Measurements from ENCODE around the gene WWC2.
A peak's percentile ranks its signal among the peaks of the same experiment; 100 is the strongest.
"Not testable (repeated sequence)": the region's sequence is repeated elsewhere in the genome, so short reads cannot be mapped to it uniquely, and the experiment has no call there.

WWC2 gene

DNA sequence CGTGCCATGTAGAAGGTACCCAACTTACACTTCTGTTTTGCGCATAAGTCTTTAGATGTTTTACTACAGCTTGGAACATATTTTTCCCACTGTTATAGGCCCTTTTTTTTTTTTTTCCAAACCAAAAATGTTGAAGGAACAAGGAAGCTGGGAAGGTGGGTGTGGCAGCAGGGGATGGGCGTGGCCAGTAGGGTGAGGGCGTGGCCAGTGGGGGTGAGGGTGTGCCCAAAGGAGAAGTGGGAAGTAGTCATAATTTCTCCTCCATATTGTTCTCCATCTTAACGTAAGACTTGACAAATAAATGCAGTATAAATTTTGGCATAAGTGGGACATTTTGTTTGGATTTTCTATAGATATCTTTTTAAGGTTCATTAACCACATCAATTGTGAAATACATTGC, 190.6 kb downstream of the WWC2 start:
- no peak for DNase-seq

DNA sequence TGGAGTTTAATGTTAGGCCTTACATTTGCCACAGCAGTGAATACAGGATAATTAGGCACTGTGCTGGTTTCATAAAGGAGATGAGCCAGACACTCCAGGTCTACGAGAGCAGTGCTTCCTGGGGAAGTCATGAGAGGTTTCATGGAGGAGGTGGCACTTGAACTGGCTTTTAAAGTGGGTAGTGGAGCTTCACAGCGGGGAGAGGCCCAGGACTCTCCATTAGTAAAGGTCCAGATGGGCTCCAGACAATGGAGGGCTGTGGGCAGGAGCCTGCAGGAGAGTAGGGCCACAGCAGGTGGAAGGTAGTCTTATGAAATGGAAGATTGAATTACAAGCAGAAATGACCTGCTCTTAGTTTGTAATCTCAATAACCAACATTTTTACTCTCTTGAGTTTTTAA, 192.0 kb downstream of the WWC2 start:
- no peak for DNase-seq

DNA sequence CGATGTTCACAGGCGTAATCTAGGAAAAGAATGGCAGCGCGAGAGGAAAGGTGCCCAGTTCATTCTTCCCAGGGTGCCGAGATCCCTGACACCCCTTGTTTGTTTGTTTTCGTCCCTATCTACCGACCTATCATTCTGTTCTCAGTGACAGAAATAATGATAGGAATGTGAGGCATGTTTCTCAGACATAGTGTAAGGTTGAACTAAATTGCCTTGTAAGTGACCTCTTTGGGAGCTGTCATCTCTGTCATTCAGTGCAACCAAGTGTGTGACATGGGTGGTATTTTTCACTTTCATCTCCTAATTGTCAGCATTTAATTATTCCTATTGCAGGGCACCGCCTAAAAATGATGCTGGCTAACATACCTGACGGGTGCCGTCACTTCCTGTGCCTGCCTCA, 196.7 kb downstream of the WWC2 start:
- no peak for DNase-seq

DNA sequence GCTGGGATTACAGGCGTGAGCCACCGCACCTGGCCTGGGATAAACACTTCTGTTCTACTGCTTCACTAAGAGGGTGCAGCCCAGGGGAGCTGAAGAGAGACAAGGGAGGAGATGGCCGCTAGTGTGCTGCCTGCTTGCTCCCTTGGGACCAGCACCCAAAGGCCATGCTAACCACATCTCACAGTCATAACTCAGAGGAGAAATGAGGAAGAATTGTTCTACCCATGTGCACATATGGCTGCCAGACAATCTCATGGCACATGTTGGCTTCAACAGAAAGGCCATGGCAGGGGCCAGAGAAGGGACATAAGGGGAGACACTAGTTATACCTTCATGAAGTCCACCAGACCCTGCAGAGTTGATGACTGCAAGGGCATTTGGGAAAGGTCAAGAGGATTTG, 198.6 kb downstream of the WWC2 start:
- no peak for DNase-seq

DNA sequence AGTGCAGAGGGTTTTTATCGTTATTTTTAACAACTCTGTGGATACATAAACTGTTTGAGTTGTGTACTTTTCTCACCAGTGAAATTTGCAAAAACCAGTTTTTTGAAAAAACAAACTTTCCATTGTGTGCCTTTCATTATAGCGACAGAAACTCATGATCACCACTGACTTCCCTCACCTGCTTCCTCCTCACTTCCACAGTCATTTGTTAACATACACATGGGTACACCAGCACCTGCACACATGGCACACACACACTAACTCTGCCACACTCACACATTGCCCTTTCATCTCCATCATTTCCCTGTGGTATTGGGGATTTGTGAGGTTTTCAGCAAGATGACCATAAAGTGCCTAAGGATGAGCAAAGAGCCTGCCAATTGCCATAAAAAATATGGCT, 200.4 kb downstream of the WWC2 start:
- DNase-seq, result no peak

DNA sequence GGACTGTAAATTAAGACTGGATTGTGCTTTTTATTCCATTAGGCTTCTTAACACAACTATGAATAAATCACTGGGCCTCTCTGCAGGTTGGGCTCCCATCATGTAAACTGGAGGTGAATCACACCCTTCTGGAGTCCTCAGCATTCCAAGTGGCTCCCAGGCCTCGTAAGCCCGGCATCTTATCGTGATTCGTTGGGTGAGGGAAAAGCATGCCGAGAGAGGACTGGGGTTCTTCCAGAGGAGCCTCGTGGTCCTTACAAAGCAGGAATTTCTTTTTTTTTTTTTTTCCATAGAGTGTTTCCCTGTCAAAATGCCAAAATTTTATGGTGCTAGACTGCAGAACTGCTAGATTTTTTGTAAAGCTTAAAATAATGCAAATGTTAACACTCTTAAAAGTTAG, 201.0 kb downstream of the WWC2 start:
- DNase-seq, result no peak

DNA sequence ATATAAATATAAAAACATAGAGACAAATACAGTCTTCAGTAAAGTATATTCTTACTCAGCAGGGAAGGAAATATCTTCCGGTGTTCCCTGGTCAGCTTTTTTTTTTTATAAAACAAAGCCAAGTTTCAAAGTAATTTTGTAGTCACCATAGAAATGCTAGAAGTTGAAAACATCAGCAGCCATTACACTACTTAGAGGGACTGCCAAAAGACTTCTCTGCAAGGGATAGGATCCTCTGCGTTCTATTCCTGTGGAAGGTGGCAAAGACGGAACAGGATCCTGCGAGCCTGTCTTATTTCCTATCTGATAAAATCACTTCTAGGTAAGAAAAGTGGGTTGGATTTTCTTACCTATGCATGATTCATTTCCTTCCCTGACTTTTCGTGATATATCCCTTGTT, 201.6 kb downstream of the WWC2 start:
- no peak for DNase-seq

DNA sequence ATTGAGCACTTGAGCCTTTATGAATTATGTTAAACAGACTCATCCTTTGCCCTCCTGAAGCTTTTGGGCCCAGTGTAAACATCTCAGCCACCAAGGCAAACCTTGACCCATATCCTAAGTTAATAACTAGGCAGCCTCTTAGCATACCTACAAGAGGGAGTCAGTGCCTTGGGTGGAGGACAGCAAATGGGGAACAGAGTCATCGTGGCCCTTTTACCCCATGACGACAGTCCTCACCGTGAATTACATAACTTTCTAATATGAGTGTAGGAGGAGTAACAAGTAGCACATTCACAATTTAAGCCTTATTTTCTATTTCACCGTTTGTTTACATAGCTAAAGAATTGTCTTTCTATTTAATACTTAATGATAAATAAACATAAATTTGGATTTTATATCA, 204.2 kb downstream of the WWC2 start:
- DNase-seq, result no peak

DNA sequence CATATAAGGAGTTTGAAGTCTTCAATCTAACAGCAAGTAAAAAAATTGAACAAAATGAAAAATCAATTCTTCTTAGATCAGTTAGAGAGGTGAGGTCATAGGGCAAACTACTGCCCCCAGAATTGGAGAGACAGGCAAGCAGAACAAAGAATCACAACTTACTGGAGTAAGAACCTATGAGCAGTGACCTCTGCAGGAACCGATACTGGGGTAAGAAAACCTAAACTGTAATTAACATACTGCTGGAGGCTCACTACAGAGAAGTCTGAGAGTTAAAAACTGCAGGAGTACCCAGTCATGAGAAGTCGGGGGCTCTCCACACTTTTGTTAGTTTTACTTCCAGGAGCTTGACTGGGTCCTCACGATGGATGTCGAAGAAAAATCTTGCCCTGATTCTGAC, 205.0 kb downstream of the WWC2 start:
- no peak for DNase-seq

DNA sequence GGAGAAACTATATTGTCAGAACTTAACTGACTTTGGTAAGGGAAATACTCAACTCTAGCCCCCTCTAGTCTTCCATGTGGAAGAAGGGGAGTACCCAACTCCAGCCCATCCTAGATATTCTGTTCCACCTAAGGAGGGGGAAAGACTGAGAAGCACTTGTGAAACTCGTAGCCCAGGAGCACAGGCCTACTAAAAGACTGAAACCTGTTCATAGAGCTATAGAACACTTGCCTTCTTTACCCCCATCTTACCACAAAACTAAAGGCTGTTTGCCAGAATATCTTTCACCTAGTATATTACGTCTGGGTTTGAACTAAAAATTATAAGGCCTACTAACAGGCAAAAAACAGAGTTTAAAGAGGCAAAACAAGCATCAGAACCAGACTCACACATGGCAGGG, 205.5 kb downstream of the WWC2 start:
- DNase-seq, result no peak

DNA sequence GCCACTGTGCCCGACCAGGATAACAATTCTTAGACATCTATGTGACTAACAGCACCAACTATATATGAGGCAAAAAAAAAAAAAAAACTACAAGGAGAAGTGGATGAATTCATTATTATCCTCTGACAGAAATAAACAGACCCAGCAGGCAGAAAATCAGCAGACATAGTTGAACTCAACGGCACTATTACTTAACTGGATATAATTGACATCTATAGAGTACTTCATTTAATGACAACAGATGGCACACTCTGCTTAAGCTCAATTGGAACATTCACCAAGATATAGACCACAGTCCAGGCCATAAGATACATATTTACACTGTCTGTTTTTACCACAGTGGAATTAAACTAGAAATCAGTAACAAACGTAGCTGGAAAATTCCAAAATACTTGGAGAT, 207.8 kb downstream of the WWC2 start:
- DNase-seq, result no peak

DNA sequence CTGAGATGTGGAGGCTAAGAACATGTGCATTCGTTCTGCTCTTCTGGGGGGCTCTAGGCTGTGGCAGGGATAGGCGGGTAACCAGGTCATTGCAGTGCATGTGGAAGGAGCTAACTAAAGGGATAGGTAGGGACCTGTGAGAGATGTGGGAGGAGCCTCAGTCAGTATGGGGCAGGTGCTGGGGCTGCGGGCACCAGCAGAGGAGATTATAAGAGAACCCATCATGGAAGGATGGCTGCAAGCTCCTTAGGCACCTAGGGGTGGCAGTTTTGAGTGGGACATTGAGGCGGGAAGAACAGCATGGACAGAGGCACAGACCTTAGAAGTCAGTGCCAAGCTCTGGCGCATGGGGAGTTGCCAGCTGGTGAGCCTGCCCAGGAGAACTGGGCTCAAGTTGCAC, 213.8 kb downstream of the WWC2 start:
- peak in 1 of 56 donors; percentile 37 for DNase-seq

DNA sequence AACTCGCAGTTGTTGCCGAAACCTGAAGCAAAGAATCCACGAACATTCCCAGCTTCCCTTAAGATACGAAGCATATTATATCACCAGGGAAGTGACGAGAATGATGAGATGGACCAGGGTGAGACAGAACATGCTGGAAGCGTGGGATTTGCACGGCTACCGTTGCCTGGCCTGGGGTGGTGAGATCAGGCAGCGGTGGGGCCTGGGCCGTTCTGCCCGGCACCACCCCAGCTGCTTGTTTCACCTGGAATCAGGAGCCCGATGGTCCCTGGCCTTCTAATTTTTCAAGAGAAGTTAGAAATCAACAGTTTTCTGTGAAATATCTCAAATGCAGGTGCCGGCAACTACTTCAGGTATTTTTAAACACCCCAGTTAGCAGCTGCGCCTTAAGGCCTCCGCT, 215.3 kb downstream of the WWC2 start:
- no peak for DNase-seq

DNA sequence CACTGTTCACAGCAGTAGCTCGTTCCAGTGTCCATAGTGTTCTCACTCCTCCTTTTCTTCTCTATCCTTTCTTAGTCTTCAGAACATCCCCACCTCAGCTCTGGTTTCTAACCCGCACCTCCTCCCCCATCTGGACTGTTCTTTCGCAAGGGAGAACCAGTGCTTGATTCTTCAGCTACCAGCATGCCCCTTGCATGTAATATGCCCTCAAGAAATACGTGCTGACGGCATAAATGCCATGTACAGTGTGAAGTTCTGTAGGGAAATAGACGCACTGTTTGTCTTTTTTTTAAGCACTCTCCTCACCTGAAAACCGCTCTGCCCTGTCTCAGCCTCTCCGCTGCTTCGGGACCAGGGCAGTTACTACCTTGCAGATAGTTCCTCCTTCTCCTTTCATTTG, 215.7 kb downstream of the WWC2 start:
- no peak for DNase-seq

DNA sequence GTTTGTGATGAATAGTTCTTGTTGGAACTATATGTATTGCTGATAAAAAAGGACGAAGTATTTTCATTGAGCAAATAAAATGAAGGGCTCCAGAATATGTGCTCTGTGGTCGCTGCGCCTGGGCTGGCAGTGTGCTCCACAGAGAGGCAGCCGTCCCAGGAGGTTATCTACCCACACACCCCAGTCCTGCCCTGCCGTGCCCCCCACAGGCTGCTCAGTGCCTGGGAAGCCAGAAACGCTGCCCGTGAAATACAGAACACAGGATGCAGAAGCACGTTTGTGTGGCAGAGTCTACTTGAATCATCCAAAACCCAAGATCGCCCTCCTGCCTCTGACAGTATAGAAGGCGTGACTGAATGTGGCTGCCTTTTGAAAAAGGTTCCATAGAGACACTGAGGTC, 219.6 kb downstream of the WWC2 start:
- no peak for DNase-seq

DNA sequence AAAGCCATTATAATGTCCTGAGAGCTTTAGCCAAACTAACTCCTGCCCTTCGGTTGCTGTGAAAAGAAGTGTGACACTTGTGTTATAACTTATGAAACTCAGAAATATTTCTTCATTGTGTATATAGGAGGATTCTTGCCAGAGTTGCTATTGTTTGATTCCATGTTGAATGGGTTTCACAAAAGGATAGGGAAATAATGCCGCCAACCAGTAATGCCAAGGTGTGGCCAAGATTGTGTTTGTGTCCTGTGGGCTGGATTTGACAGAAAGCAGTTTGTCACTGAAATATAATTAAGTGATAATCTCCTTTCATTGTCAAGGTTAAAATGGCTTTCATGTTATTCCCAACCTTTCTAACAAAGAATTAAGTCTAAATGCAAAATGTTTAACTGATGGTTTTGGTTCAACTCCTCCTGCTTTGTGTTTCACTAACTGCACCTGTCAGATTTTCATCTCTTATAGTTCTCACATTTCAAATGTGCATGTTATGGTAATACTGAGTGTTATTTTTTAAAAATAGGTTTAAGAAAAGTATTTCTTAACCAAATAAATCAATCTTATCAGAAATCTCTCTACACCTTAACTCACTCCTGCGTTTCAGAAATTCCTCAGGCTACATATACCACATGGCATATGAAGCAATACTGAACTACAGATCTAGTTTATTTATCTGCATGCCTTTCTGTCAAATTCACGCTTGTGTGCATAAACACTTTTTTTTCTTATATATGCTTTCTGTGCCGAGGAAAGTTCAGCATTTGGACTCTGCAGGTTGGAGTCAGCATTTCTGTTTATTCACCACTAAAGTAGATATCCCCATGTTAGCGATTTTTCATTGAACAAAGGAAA, 221.4 kb downstream of the WWC2 start, which contains the start of gene CLDN22:
Gene CLDN22, minus strand, starts transcription at position 66 of the 849 bp plus-strand sequence. Its CDS starts 58 bp downstream, at position 8.
- DNase-seq, result no peak

DNA sequence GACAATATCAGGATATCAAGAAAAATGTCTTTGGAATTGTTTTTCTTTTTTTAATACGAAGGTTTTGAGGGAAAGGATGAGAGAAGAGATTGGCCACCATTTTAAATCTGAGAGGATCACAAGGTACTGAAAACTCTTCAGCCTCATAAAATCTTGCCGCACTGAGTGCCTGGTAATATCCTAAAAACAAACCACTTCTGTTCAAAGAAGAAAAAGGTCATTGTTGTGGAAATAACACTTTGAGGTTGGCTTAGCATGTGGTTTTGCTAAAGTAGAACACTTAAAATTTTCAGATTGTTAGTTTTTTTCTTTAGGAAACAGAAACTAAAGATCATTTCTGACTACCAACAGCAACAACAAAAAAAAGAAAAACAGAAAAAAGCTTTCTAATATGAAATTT, 222.0 kb downstream of the WWC2 start:
- no peak for DNase-seq

DNA sequence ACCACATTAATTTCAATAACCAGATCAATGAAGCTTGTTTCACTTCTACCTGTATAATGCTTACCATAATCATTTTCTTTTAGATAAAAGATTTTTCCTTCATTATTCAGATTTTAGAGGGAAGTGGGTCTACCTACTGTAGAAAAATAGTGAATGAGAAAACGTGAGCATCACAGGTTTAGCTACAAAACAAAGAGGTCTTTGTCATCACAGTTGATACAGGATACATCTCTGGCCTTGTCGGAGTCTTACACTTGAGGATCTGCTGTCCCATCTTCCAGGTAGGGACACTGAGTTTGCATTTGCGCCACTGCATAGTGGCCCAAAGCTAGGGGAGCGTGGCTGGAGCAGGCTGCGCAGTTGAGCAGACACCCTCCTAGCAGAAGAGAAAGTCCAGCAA, 222.5 kb downstream of the WWC2 start:
- no peak for DNase-seq

DNA sequence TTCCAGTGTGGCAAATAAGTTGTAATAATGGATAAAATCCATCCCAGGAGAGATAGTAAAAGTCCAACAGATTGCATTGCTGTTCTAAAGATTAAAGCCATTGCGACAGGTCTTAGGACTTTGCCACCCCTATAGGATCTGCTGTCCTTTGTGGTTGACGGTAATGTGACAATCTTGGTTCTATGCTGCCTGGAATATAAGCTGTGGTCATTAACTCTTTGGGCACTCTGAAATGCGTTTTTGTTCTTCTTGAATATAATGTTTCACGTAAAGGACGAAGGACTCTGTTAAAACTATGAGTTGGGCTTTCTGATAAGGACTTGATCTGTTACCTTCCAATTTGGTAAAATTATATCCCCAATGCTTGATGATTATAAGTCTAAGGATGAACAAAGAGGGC, 223.3 kb downstream of the WWC2 start, which contains the start of gene CLDN24:
Gene CLDN24, minus strand, starts transcription at position 101 of the 400 bp plus-strand sequence. Its CDS starts 0 bp downstream, at position 101.
- DNase-seq, result no peak

DNA sequence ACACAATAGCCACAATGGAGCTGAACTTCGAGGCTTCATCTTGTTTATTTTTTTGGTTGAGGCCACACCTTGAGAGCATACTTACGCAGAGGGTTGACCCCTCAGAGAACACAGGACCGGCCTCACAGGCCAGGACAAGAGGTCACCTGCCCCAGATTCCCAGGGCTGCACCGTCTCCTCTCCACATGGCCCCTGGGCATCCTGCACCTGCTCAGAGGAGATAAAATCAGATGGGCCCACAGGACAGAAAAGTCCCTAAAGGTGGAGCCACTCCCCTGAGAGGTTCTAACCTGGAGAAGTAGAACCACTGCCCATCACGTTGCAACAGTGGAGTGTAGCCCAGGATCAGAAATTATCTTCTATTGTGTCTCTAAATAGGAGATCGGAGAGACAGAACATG, 224.2 kb downstream of the WWC2 start:
- no peak for DNase-seq

DNA sequence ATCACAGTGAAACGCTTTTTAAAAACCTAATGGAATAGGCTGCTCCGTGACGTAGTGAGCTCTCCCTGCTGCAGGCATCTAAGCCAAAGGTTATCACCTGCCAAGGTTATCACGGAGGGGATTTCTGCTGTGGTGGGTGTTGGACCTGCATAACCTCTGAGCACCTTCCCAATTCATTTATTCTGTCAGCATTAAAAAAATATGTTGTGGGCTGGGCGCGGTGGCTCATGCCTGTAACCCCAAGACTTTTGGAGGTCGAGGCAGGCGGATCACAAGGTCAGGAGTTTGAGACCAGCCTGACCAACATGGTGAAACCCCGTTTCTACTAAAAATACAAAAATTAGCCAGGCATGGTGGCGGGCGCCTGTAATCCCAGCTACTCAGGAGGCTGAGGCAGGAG, 225.0 kb downstream of the WWC2 start:
- DNase-seq, result not testable (repeated sequence)

DNA sequence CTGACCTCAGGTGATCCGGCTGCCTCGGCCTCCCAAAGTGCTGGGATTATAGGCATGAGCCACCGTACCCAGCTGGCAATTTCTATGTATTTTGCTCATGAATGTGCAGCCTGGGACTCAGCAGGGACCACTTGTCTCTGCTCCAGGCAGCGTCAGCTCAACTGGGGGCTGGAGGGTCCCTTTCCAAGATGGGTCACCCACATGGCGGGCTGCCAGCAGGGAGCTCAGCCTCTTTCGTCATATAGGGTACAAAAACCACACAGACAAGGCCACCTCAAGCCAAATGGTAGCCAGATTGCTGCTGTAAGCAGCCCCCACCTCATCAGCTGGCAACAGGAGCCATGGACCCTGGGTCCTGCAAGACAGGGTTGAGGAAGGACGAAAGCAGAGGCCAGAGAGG, 225.6 kb downstream of the WWC2 start:
- no peak for DNase-seq

DNA sequence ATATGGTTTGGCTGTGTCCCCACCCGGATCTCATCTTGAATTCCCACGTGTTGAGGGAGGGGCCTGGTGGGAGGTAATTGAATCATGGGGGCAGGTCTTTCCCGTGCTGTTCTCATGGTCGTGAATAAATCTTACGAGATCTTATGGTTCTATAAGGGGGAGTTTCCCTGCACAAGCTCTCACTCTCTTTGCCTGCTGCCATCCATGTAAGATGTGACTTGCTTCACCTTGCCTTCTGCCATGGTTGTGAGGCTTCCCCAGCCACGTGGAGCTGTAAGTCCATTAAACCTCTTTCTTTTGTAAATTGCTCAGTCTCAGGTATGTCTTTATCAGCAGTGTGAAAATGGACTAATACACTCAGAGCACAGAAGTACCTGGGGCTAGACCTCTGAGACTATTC, 227.3 kb downstream of the WWC2 start:
- DNase-seq, result not testable (repeated sequence)

DNA sequence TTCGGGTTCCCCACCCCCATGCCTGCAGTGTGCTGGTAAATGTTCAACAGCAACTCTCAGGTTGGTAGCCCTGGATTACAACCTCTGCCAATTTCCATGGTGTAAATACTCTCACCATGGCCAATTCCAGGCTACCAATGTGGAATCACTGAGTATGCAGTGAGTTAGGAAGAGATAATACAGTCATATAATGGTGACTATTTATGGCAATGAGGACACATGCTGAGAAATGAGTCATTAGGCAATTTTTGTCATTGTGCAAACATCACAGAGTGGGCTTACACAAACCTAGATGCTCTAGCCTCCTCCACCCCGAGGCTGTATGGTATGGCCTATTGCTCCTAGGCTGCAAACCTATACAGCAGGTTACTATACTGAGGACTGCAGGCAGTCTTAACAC, 227.8 kb downstream of the WWC2 start:
- no peak for DNase-seq

All from amygdala (tissue), 56 donors.